Vagina (tissue), 2 donors: ENCODE measurements around the gene ECEL1. TPM values are rescaled to one million over a fixed set of nuclear protein-coding genes. Genes with fewer than 3 reads are reported as not detected.
"Not testable (repeated sequence)": the region's sequence is repeated elsewhere in the genome, so short reads cannot be mapped to it uniquely, and the experiment has no call there.

ENCODE experiments used
- DNase-seq, 2 donors: peaks; one replicate each; pipeline ENCODE4 v3.0.0-alpha.2; 2017; ENCODE audit errors: extremely low spot score in 2 of 2
- H3K27ac ChIP-seq: fragments of 200-600 bp; sonication (generic); one replicate; pipeline ENCODE4 v1.5.1; 2019
- H3K27me3 ChIP-seq: fragments of 200-600 bp; sonication (generic); one replicate; pipeline ENCODE4 v1.5.1; 2019
- H3K36me3 ChIP-seq, 2 donors: fragments of 200-600 bp; sonication (generic); one replicate each; pipeline ENCODE4 v1.5.1; 2017 to 2019
- H3K4me1 ChIP-seq: fragments of 200-600 bp; sonication (generic); one replicate; pipeline ENCODE4 v1.5.1; 2019
- H3K4me3 ChIP-seq, 2 donors: fragments of 200-600 bp; sonication (generic); 1 replicate in 1 of 2; 2 replicates in 1 of 2; pipeline ENCODE4 v1.5.1; 2016 to 2019
- H3K9me3 ChIP-seq: fragments of 200-600 bp; sonication (generic); one replicate; pipeline ENCODE4 v1.5.1; 2019
- POLR2A ChIP-seq, 2 donors: fragments of 450-650 bp; IDR thresholded peaks; one replicate each; pipeline ENCODE4 v1.6.1; 2017; ENCODE audit warnings: antibody characterized with exemption in 2 of 2, mild to moderate bottlenecking in 2 of 2, moderate library complexity in 2 of 2
- POLR2AphosphoS5 ChIP-seq, 2 donors: sonication (generic); formaldehyde crosslinking; IDR thresholded peaks; one replicate each; pipeline ENCODE4 v1.9.0; 2017; ENCODE audit warnings: antibody characterized with exemption in 2 of 2, mild to moderate bottlenecking in 2 of 2, low read depth in 1 of 2; ENCODE audit not compliant: insufficient read depth in 1 of 2
- intact Hi-C: fragments of 100-400 bp; cut with DNase I; formaldehyde crosslinking; loops from one replicate; pipeline ENCODE4 v1.15.1; 2023
- total RNA-seq: library from RNA; depleted of rRNA; stranded (reverse); fragments of >200 nt; gene quantifications from one replicate; pipeline ENCODE4 v1.2.3, GENCODE V29; 2016
- TF ChIP-seq, protein P1 (sequence below), 3 experiments: fragments of 450-650 bp in 2 of 3; fragments of 200-600 bp in 1 of 3; sonication (generic) in 1 of 3; IDR thresholded peaks; one replicate each; pipeline ENCODE4 v1.5.1; 2017 to 2019; ENCODE audit warnings: antibody characterized with exemption in 3 of 3, mild to moderate bottlenecking in 2 of 3, moderate library complexity in 2 of 3

Gene ECEL1
- total RNA-seq, 1 donor from 2014 or later, result not detected

DNA sequence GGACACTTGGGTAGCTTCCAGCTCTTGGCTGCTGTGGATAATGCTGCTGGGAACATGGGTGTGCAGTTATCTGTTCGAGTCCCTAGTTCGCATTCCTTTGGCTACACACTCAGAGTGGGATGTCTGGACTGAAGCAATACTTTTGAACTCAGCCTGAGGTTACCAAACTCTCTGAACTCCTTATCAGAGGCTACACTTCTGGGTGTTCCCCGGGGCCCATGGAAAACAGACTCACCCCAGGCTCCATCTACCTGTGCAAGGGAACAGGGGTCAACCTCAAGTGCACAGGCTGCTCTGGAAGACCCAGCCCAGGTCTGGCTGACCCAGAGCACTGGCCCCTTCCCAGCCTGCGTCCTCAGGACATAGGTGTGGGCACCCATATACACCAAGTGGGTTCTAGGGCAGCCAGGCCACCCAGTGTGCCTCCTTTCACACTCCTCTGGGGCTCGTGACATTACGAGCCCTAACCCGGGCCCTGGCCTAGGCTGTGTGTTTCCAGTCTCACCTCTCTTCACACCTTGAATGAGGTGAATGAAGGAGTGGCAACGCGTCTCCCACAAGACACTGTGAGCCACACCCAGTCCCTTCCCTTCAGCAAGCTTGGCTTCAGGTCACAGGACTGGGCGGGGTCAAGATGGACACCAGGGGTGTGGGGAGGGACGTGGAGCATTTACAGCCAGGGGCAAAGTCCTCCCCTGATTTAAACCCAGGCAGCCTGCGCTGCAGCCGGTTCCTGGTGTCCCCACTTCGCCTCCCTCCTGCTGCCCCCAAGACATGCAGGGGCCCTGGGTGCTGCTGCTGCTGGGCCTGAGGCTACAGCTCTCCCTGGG, 32.0 kb downstream of the ECEL1 start, which contains the start of gene ALPI:
TSS of gene ALPI (plus strand) at position 728 of the 830 bp plus-strand sequence. CDS start at position 775, 47 bp downstream.
- Histone ChIP-seq H3K4me3 (no peak within 1 kb of the TSS), H3K27ac (no peak within 1 kb of the TSS), H3K9me3 (no peaks in the 10 kb centered on the region), H3K4me1 (no peaks in the 10 kb centered on the region), H3K36me3 (no peaks in the 10 kb centered on the region), H3K27me3 (no peaks in the 10 kb centered on the region)
- no peak for TF ChIP-seq POLR2AphosphoS5 (IDR thresholded peaks at IDR 0.05; ENCODE audit: insufficient read depth in 1 of 2, low read depth in 1 of 2)
- TF ChIP-seq, protein P1, sequence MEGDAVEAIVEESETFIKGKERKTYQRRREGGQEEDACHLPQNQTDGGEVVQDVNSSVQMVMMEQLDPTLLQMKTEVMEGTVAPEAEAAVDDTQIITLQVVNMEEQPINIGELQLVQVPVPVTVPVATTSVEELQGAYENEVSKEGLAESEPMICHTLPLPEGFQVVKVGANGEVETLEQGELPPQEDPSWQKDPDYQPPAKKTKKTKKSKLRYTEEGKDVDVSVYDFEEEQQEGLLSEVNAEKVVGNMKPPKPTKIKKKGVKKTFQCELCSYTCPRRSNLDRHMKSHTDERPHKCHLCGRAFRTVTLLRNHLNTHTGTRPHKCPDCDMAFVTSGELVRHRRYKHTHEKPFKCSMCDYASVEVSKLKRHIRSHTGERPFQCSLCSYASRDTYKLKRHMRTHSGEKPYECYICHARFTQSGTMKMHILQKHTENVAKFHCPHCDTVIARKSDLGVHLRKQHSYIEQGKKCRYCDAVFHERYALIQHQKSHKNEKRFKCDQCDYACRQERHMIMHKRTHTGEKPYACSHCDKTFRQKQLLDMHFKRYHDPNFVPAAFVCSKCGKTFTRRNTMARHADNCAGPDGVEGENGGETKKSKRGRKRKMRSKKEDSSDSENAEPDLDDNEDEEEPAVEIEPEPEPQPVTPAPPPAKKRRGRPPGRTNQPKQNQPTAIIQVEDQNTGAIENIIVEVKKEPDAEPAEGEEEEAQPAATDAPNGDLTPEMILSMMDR (IDR thresholded peaks at IDR 0.05), result no peak
- TF ChIP-seq POLR2A (IDR thresholded peaks at IDR 0.05), result no peak
- intact Hi-C loops, result no loop called here
- DNase-seq, result no peak

- no peaks in the 10 kb centered on the region for H3K4me1 ChIP-seq
- peak in 1 of 2 donors; percentile 64 for DNase-seq
- H3K27ac ChIP-seq, result no peak overlapping the region
- no peak overlapping the region for H3K4me3 ChIP-seq
- H3K27me3 ChIP-seq, result no peaks in the 10 kb centered on the region
- intact Hi-C loops, result no loop called here
- H3K36me3 ChIP-seq, result no peaks in the 10 kb centered on the region
- TF ChIP-seq, protein P1 (IDR thresholded peaks at IDR 0.05), result no peak
- TF ChIP-seq POLR2A (IDR thresholded peaks at IDR 0.05) (no peak), POLR2AphosphoS5 (IDR thresholded peaks at IDR 0.05; ENCODE audit: insufficient read depth in 1 of 2, low read depth in 1 of 2) (no peak)
- H3K9me3 ChIP-seq, result no peaks in the 10 kb centered on the region
Observed at GRCh38 chr2:232454630-232455029, 33.0 kb downstream of the ECEL1 start.

GRCh38 chr2:232451645-232452044, 36.0 kb downstream of the ECEL1 start:
- intact Hi-C loops, result not testable (repeated sequence)

DNA sequence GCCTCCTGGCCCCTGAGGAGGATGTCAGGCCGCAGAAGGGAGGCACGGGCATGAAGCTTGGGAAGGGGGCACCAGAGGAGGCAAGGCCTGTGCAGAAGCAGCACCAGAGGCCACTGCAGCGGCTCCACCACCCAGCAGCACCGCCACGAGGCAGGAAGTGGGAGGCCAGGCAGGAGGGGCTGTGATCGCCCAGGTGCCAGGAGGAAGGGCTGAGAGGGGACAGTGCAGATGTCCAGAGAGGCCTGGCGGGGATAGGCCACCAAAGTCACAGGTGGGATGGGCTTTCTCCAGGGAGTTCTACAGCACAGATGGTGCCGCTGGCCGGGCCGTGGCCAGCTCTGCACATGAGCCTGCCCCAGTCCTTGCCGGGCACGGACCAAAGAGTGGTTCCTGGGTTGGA, 37.7 kb downstream of the ECEL1 start:
- Histone ChIP-seq H3K36me3 (no peaks in the 10 kb centered on the region), H3K4me1 (no peaks in the 10 kb centered on the region), H3K9me3 (no peaks in the 10 kb centered on the region), H3K4me3 (no peak overlapping the region), H3K27ac (no peak overlapping the region), H3K27me3 (no peaks in the 10 kb centered on the region)
- DNase-seq, result peak in 1 of 2 donors; percentile 71
- TF ChIP-seq, protein P1 (IDR thresholded peaks at IDR 0.05), result no peak
- TF ChIP-seq POLR2AphosphoS5 (IDR thresholded peaks at IDR 0.05; ENCODE audit: insufficient read depth in 1 of 2, low read depth in 1 of 2), result no peak
- intact Hi-C loops, result no loop called here

More at GRCh38 chr2:232451645-232452044, 36.0 kb downstream of the ECEL1 start:
- not testable (repeated sequence) for H3K27me3 ChIP-seq, H3K4me3 ChIP-seq, H3K9me3 ChIP-seq, H3K4me1 ChIP-seq, H3K36me3 ChIP-seq, H3K27ac ChIP-seq
- peak in 1 of 2 donors; percentile 55 for DNase-seq

- no peaks in the 10 kb centered on the region for H3K9me3 ChIP-seq
- no peak for DNase-seq
- no peaks in the 10 kb centered on the region for H3K27me3 ChIP-seq
- no peaks in the 10 kb centered on the region for H3K36me3 ChIP-seq
- no peak for TF ChIP-seq POLR2A (IDR thresholded peaks at IDR 0.05)
- no peak for TF ChIP-seq POLR2AphosphoS5 (IDR thresholded peaks at IDR 0.05; ENCODE audit: insufficient read depth in 1 of 2, low read depth in 1 of 2)
- TF ChIP-seq, protein P1 (IDR thresholded peaks at IDR 0.05), result no peak
- H3K27ac ChIP-seq, result no peak overlapping the region
- H3K4me3 ChIP-seq, result no peak overlapping the region
- H3K4me1 ChIP-seq, result no peaks in the 10 kb centered on the region
- intact Hi-C loops, result no loop called here
Observed at GRCh38 chr2:232448304-232448690, 39.3 kb downstream of the ECEL1 start.
